ENCODE results near the gene CNOT6L. TPM values are rescaled to one million over a fixed set of nuclear protein-coding genes. Genes with fewer than 3 reads are reported as not detected.

Gene CNOT6L
- total RNA-seq, 1 donor from 2014 or later, result 50.8 TPM

DNA sequence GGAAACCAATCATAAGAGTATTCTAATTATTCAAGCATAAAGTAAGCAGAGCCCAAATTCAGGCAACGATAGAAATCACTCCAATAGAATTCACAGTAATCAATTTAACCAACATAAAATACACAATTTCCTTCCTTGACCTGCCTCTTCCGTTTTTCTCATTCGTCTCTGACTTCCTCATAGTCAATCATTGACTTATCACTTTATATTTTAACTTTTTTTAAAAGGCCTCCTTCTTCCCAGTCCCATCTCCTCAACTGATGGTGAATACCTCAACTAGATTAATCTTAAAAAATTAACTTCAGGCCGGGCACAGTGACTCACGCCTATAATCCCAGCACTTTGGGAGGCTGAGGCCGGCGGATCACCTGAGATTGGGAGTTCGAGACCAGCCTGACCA, 13.3 kb downstream of the CNOT6L start:
- Histone ChIP-seq H3K27ac (no peak overlapping the region), H3K27me3 (no peaks in the 10 kb centered on the region), H3K36me3 (no peaks in the 10 kb centered on the region), H3K4me1 (peaks cover 31% of the 10 kb centered on the region), H3K4me3 (no peak overlapping the region), H3K9me3 (no peaks in the 10 kb centered on the region)
- no peak for TF ChIP-seq CTCF (IDR thresholded peaks at IDR 0.05)
- ATAC-seq (no peak), DNase-seq (no peak)
- intact Hi-C loops (cut with DNase I), result no loop called here

GRCh38 chr4:77804471-77804870, 14.7 kb downstream of the CNOT6L start:
- Histone ChIP-seq H3K36me3 (no peaks in the 10 kb centered on the region), H3K9me3 (no peaks in the 10 kb centered on the region), H3K4me3 (no peak overlapping the region), H3K27me3 (no peaks in the 10 kb centered on the region), H3K27ac (no peak overlapping the region), H3K4me1 (peaks cover 44% of the 10 kb centered on the region)
- intact Hi-C loops (cut with DNase I), result no loop called here
- ATAC-seq (no peak), DNase-seq (no peak)
- TF ChIP-seq CTCF (IDR thresholded peaks at IDR 0.05), result no peak

GRCh38 chr4:77802402-77802801, 16.8 kb downstream of the CNOT6L start:
- no peak for ATAC-seq
- Histone ChIP-seq H3K27me3 (no peaks in the 10 kb centered on the region), H3K36me3 (no peaks in the 10 kb centered on the region), H3K9me3 (no peaks in the 10 kb centered on the region), H3K4me1 (peaks cover 47% of the 10 kb centered on the region), H3K4me3 (no peak overlapping the region), H3K27ac (no peak overlapping the region)
- intact Hi-C loops (cut with DNase I), result no loop called here
- DNase-seq, result no peak
- TF ChIP-seq CTCF (IDR thresholded peaks at IDR 0.05), result no peak

GRCh38 chr4:77801260-77801608, 17.9 kb downstream of the CNOT6L start:
- Histone ChIP-seq H3K36me3 (no peaks in the 10 kb centered on the region), H3K4me1 (peaks cover 51% of the 10 kb centered on the region), H3K4me3 (no peak overlapping the region), H3K9me3 (no peaks in the 10 kb centered on the region), H3K27ac (peak overlapping the region; percentile 24), H3K27me3 (no peaks in the 10 kb centered on the region)
- no peak for TF ChIP-seq CTCF (IDR thresholded peaks at IDR 0.05)
- no peak for DNase-seq
- no peak for ATAC-seq
- intact Hi-C loops (cut with DNase I), result no loop called here

DNA sequence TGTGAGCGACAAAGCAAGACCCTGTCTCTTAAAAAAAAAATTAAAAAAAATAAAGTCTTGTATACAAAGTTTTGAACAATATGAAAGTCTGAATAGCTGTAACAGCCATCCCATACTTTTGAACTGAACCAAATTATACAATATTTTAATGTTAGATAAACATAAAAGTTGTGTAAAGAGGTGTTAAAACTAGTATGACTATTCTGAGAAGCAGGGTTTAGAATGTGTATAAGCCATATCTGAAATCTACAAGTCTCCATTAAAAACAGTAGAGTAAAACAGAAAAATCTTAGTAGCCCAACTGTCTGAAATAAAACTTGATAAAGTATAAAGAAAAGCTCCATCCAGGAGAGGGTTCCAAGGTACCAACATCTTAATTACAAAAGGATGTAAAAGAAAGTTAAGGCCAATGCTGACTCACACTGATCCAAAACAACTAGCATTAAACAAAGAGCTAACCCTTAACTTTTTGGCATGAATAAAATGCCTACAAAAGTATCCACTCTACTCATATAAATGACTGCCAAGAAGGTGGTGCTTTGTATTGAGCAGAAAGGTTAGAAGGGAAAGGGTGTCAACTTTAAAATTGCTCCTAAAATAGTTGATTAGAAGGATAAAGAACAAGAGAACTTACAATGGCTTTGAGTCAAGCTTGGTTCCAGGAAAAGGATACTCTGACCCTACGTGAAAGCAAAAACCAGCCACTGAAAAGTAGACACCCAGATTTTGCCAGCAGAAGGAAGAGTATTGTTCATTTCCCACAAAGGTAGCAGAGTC, 18.5 kb downstream of the CNOT6L start:
- no peaks in the 10 kb centered on the region for H3K9me3 ChIP-seq
- no peaks in the 10 kb centered on the region for H3K27me3 ChIP-seq
- H3K4me1 ChIP-seq, result peaks cover 51% of the 10 kb centered on the region
- peak overlapping the region; percentile 24 for H3K27ac ChIP-seq
- no peak for TF ChIP-seq CTCF (IDR thresholded peaks at IDR 0.05)
- DNase-seq (no peak), ATAC-seq (no peak)
- no peaks in the 10 kb centered on the region for H3K36me3 ChIP-seq
- intact Hi-C loops (cut with DNase I), result no loop called here
- H3K4me3 ChIP-seq, result no peak overlapping the region

DNA sequence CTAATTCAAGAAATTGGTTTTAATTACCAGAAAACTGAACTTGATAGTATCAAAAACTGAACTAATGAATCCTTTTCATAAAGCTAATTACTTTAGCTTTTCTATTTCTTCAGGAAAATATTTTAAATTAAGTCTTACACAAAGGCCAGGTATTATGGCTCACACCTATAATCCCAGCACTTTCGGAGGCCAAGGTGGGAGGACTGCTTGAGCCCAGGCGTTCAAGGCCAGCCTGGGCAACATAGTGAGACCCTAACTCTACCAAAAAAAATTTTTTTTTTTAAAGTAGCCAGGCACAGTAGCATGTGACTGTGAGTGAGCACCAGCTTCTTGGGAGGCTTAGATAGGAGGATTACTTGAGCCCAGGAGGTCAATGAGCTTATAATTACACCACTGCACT, 19.1 kb downstream of the CNOT6L start:
- intact Hi-C loops (cut with DNase I), result no loop called here
- H3K4me1 ChIP-seq, result peaks cover 47% of the 10 kb centered on the region

More for the DNA sequence above, 19.1 kb downstream of the CNOT6L start:
- no peaks in the 10 kb centered on the region for H3K27me3 ChIP-seq
- DNase-seq (no peak), ATAC-seq (no peak)
- peak overlapping the region; percentile 24 for H3K27ac ChIP-seq
- no peaks in the 10 kb centered on the region for H3K36me3 ChIP-seq
- no peak for TF ChIP-seq CTCF (IDR thresholded peaks at IDR 0.05)
- H3K4me3 ChIP-seq, result no peak overlapping the region
- H3K9me3 ChIP-seq, result no peaks in the 10 kb centered on the region
